NCI-H2029 (cell line): Measurements from ENCODE around the gene MX2.
A peak's percentile ranks its signal among the peaks of the same experiment; 100 is the strongest.

Experiments used
- DNase-seq: peaks from one replicate; lab custom pipeline; 2025; lab: John Stamatoyannopoulos, UW

MX2 gene

GRCh38 chr21:41365377-41366107 is 3.7 kb downstream of the MX2 start:
- no peak for DNase-seq

GRCh38 chr21:41366522-41367151 is 4.8 kb downstream of the MX2 start:
- peak; percentile 14 for DNase-seq

GRCh38 chr21:41367301-41367944 is 5.6 kb downstream of the MX2 start:
- DNase-seq = no peak

- DNase-seq = no peak
Observed at GRCh38 chr21:41367945-41368734, 6.3 kb downstream of the MX2 start.

- no peak for DNase-seq
Observed at GRCh38 chr21:41368735-41369104, 6.9 kb downstream of the MX2 start.

GRCh38 chr21:41369105-41369919 is 7.5 kb downstream of the MX2 start:
- DNase-seq = no peak

GRCh38 chr21:41369920-41370839 is 8.4 kb downstream of the MX2 start:
- DNase-seq = no peak

GRCh38 chr21:41370840-41371684 is 9.2 kb downstream of the MX2 start:
- DNase-seq = no peak

GRCh38 chr21:41371685-41372030 is 9.8 kb downstream of the MX2 start:
- no peak for DNase-seq

GRCh38 chr21:41373253-41373652 is 11.4 kb downstream of the MX2 start:
- no peak for DNase-seq

GRCh38 chr21:41373763-41374162 is 11.9 kb downstream of the MX2 start:
- no peak for DNase-seq

- DNase-seq = no peak
Observed at GRCh38 chr21:41374177-41374712, 12.4 kb downstream of the MX2 start.

GRCh38 chr21:41374867-41375533 is 13.2 kb downstream of the MX2 start:
- peak; percentile 35 for DNase-seq

GRCh38 chr21:41375875-41376274 is 14.0 kb downstream of the MX2 start:
- DNase-seq = no peak

GRCh38 chr21:41377715-41378114 is 15.9 kb downstream of the MX2 start:
- DNase-seq = no peak

- DNase-seq = no peak
Observed at GRCh38 chr21:41378849-41379248, 17.0 kb downstream of the MX2 start.

- no peak for DNase-seq
Observed at GRCh38 chr21:41379901-41380300, 18.1 kb downstream of the MX2 start.

GRCh38 chr21:41381731-41382130 is 19.9 kb downstream of the MX2 start:
- no peak for DNase-seq
